Lower lobe of right lung (tissue), 2 donors: ENCODE measurements around the gene RTRAF. TPM values are rescaled to one million over a fixed set of nuclear protein-coding genes. Genes with fewer than 3 reads are reported as not detected.

Experiments used
- ATAC-seq, 2 donors: fragments of 200-7000 bp; cut with Tn5 transposase; one replicate each; pipeline ENCODE4 v1.9.1; 2020 to 2022; ENCODE audit warnings: mild to moderate bottlenecking in 2 of 2, moderate library complexity in 2 of 2
- DNase-seq: peaks from one replicate; pipeline ENCODE4 v3.0.0-alpha.2; 2020
- H3K27ac ChIP-seq: fragments of 200-600 bp; one replicate; pipeline ENCODE4 v1.8.0; 2022
- H3K27me3 ChIP-seq: fragments of 200-600 bp; one replicate; pipeline ENCODE4 v1.8.0; 2022; ENCODE audit warnings: low read depth
- H3K36me3 ChIP-seq: fragments of 200-600 bp; one replicate; pipeline ENCODE4 v1.8.0; 2022; ENCODE audit warnings: mild to moderate bottlenecking
- H3K4me1 ChIP-seq: fragments of 200-600 bp; one replicate; pipeline ENCODE4 v1.8.0; 2022
- H3K4me3 ChIP-seq: fragments of 200-600 bp; one replicate; pipeline ENCODE4 v1.8.0; 2022; ENCODE audit warnings: mild to moderate bottlenecking
- H3K9me3 ChIP-seq: fragments of 200-600 bp; one replicate; pipeline ENCODE4 v1.8.0; 2022
- intact Hi-C: fragments of 100-400 bp; cut with DNase I; formaldehyde crosslinking; loops from one replicate; pipeline ENCODE4 v1.11.0; 2022
- total RNA-seq: library from RNA; stranded (reverse); fragmentation: NEBNext Ultra II Directional; extraction: Animal tissue kit (Norgen Biotek cat#: 25700); gene quantifications from one replicate; pipeline ENCODE4 v1.2.1, GENCODE V29; 2021
- TF ChIP-seq, protein P1 (sequence below): fragments of 200-600 bp; IDR thresholded peaks from one replicate; pipeline ENCODE4 v1.8.0; 2022; ENCODE audit warnings: antibody characterized with exemption, mild to moderate bottlenecking
- donor health status: DM: no; HTN: yes; CAD: no; lungs with severe emphysema.

The RTRAF gene
- total RNA-seq, 1 donor from 2014 or later: 124 TPM

DNA sequence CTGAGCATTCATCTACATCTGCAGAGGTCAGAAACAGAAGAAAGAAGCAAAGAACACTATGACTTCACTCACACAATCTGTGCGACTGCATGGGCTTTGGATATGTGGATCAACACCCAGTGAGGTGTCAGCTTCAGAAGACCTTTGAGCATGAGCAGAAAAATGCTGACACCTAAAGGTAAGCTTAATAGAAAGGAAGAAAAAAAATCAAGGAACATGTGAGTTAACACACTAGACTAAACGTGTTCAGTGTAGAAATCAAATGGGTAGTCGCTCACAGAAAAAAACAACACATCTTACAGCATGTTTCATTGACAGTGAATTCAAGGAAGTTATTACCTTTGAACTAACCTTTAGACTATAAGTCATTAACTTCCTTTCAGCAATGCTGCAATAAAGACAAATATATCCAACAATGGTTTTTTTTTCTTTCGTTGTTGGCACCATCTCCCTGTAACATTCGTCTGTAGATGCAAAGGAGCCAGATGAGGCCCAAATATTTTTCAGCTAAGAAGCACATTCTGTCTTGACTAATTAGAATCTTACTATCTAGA, 30.9 kb downstream of the RTRAF start:
- Histone ChIP-seq H3K4me1 (peaks cover 31% of the 10 kb centered on the region), H3K4me3 (no peak overlapping the region), H3K36me3 (peaks cover 5% of the 10 kb centered on the region), H3K27ac (no peak overlapping the region), H3K27me3 (no peaks in the 10 kb centered on the region), H3K9me3 (no peaks in the 10 kb centered on the region)
- DNase-seq: no peak
- intact Hi-C loops: no loop called here
- TF ChIP-seq, protein P1, sequence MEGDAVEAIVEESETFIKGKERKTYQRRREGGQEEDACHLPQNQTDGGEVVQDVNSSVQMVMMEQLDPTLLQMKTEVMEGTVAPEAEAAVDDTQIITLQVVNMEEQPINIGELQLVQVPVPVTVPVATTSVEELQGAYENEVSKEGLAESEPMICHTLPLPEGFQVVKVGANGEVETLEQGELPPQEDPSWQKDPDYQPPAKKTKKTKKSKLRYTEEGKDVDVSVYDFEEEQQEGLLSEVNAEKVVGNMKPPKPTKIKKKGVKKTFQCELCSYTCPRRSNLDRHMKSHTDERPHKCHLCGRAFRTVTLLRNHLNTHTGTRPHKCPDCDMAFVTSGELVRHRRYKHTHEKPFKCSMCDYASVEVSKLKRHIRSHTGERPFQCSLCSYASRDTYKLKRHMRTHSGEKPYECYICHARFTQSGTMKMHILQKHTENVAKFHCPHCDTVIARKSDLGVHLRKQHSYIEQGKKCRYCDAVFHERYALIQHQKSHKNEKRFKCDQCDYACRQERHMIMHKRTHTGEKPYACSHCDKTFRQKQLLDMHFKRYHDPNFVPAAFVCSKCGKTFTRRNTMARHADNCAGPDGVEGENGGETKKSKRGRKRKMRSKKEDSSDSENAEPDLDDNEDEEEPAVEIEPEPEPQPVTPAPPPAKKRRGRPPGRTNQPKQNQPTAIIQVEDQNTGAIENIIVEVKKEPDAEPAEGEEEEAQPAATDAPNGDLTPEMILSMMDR: no peak
- ATAC-seq: no peak

GRCh38 chr14:52020866-52021717, 31.7 kb downstream of the RTRAF start:
- ATAC-seq (no peak), DNase-seq (no peak)
- Histone ChIP-seq H3K9me3 (no peaks in the 10 kb centered on the region), H3K27ac (no peak overlapping the region), H3K27me3 (no peaks in the 10 kb centered on the region), H3K36me3 (peaks cover 5% of the 10 kb centered on the region), H3K4me3 (no peak overlapping the region), H3K4me1 (peaks cover 23% of the 10 kb centered on the region)
- TF ChIP-seq, protein P1: no peak
- intact Hi-C loops: no loop called here

GRCh38 chr14:52021957-52022600, 32.7 kb downstream of the RTRAF start:
- TF ChIP-seq, protein P1: no peak

DNA sequence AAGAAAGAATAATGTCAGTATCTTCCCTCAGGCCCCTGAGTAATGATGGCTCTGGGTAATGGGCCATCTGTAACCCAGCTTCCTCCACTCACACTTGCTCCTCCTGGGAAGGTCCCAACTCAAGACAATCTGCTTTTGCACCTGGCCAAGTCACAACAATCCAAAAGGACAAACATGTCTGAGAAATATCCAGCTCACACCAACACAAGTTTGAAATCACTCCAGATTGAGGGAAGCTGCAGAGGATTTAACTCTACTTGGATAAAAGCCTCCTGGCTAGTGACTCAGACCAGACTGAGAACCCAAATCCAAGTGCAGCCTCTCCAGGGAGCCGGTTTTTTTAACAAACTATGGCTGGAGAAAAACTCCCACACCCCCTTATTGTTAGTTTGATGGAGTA, 34.2 kb downstream of the RTRAF start:
- TF ChIP-seq, protein P1: no peak

More at GRCh38 chr14:52021957-52022600, 32.7 kb downstream of the RTRAF start:
- Histone ChIP-seq H3K4me1 (peaks cover 22% of the 10 kb centered on the region), H3K4me3 (no peak overlapping the region), H3K36me3 (peaks cover 5% of the 10 kb centered on the region), H3K9me3 (no peaks in the 10 kb centered on the region), H3K27me3 (no peaks in the 10 kb centered on the region), H3K27ac (no peak overlapping the region)
- DNase-seq (no peak), ATAC-seq (no peak)
- intact Hi-C loops: no loop called here

DNA sequence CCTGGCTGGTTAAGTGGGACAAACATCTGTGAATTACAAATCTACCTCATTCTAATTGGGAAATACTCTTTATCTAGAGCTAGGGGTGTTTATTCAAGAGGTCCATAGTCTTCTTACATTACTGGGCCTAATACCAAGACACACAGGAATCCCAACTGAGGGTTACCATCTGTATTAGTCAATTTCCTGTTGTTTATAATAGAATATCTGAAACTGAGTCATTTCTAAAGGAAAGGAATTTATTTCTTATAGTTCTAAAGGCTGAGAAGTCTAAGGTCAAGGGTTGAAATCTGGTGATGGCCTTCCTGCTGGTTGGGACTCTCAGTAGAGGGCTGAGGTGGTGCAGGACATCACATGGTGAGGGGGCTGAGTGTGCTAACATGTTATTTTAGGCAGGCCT, 36.0 kb downstream of the RTRAF start:
- H3K27ac ChIP-seq: no peak overlapping the region
- TF ChIP-seq, protein P1: no peak
- no peak for ATAC-seq

More for the DNA sequence above, 34.2 kb downstream of the RTRAF start:
- H3K4me3 ChIP-seq: no peak overlapping the region
- H3K27me3 ChIP-seq: no peaks in the 10 kb centered on the region
- H3K9me3 ChIP-seq: no peaks in the 10 kb centered on the region
- ATAC-seq (no peak), DNase-seq (no peak)
- intact Hi-C loops: no loop called here
- H3K4me1 ChIP-seq: peaks cover 19% of the 10 kb centered on the region
- no peak overlapping the region for H3K27ac ChIP-seq
- H3K36me3 ChIP-seq: peaks cover 5% of the 10 kb centered on the region

More for the DNA sequence above, 36.0 kb downstream of the RTRAF start:
- no peaks in the 10 kb centered on the region for H3K36me3 ChIP-seq
- no peak overlapping the region for H3K4me3 ChIP-seq
- intact Hi-C loops: no loop called here
- peaks cover 19% of the 10 kb centered on the region for H3K4me1 ChIP-seq
- no peaks in the 10 kb centered on the region for H3K27me3 ChIP-seq
- no peak for DNase-seq
- no peaks in the 10 kb centered on the region for H3K9me3 ChIP-seq
